Subcutaneous abdominal adipose tissue (tissue), 5 donors: Measurements from ENCODE around the gene AADACL3.

Experiments
- H3K27ac ChIP-seq: one replicate; pipeline ENCODE4 v1.7.0; 2013; ENCODE audit warnings: low read depth, mild to moderate bottlenecking, inconsistent platforms, low read length, moderate library complexity
- H3K27me3 ChIP-seq, 5 donors: one replicate each; pipeline ENCODE4 v1.7.0; 2013; ENCODE audit warnings: low read length in 5 of 5, inconsistent platforms in 1 of 5; ENCODE audit not compliant: control insufficient read depth in 5 of 5, insufficient read depth in 4 of 5
- H3K36me3 ChIP-seq, 5 donors: one replicate each; pipeline ENCODE4 v1.7.0; 2013; ENCODE audit warnings: low read length in 5 of 5; ENCODE audit not compliant: control insufficient read depth in 5 of 5, insufficient read depth in 5 of 5
- H3K4me1 ChIP-seq, 5 donors: one replicate each; pipeline ENCODE4 v1.7.0; 2013; ENCODE audit warnings: low read length in 5 of 5, mild to moderate bottlenecking in 3 of 5, moderate library complexity in 1 of 5; ENCODE audit not compliant: control insufficient read depth in 5 of 5, insufficient read depth in 5 of 5
- H3K4me3 ChIP-seq, 5 donors: one replicate each; pipeline ENCODE4 v1.7.0; 2013; ENCODE audit warnings: low read length in 5 of 5, low read depth in 1 of 5
- H3K9ac ChIP-seq, 5 donors: one replicate each; pipeline ENCODE4 v1.7.0; 2013; ENCODE audit warnings: low read length in 5 of 5, mild to moderate bottlenecking in 4 of 5, moderate library complexity in 3 of 5
- H3K9me3 ChIP-seq, 5 donors: one replicate each; pipeline ENCODE4 v1.7.0; 2013; ENCODE audit warnings: low read length in 5 of 5; ENCODE audit not compliant: control insufficient read depth in 5 of 5
- donor health status: healthy.
- donor health status: healthy.
- donor health status: healthy.
- donor health status: healthy.
- donor health status: healthy.

Gene AADACL3

DNA sequence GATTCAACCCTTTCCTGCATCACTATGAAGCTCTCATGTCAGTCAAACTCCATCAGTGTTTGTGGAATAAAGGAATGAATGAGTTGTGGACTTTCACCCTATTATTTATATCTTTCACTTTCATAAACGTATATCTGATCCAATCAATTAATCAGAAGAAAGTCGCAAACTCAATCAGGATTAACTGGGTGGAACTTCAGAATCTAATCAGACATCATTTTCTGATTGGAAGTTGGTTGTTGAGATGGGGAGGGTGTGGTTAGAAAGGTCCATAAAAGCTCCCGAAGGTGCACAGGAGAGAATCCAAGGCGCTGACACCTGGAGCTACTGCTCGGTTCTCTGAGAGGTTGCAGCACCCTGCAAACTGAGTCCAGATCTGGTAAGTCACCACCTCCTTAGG lies 57.5 kb downstream of the AADACL3 start, which contains the start of gene PRAMEF12:
TSS of gene PRAMEF12 (plus strand) at position 301 of the 400 bp plus-strand sequence. CDS start 1,130 bp downstream, outside the sequence.
- H3K9ac ChIP-seq, result no peak within 1 kb of the TSS
- no peaks in the 10 kb centered on the region for H3K4me1 ChIP-seq
- no peak within 1 kb of the TSS for H3K27ac ChIP-seq
- peaks cover 0 to 3% (median 0%) of the 10 kb centered on the region in 5 donors for H3K9me3 ChIP-seq
- H3K36me3 ChIP-seq, result no peaks in the 10 kb centered on the region
- no peak within 1 kb of the TSS for H3K4me3 ChIP-seq
- H3K27me3 ChIP-seq, result peaks cover 0 to 18% (median 10%) of the 10 kb centered on the region in 5 donors

DNA sequence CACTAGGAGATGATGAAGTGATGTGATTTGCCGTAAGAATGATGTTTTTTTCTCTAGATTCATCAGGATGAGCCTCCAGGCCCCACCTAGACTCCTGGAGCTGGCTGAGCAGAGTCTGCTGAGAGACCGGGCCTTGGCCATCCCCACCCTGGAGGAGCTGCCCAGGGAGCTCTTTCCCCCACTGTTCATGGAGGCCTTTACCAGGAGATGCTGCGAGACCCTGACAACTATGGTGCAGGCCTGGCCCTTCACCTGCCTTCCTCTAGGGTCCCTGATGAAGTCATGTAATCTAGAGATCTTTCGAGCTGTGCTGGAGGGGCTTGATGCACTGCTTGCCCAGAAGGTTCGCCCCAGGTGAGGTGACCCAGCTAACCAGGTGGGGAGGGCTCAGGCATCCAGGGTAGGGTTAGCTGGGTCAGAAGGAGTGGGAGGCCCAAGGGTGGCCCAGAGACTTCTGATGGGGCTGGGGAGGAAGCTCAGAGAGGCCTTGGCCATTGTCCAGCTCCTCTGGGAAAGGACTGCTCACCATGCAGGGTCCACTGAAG lies 59.0 kb downstream of the AADACL3 start:
- Histone ChIP-seq H3K27me3 (peaks cover 0 to 14% (median 7%) of the 10 kb centered on the region in 5 donors), H3K4me1 (no peaks in the 10 kb centered on the region), H3K27ac (no peak overlapping the region), H3K9me3 (peaks cover 0 to 3% (median 0%) of the 10 kb centered on the region in 5 donors), H3K36me3 (no peaks in the 10 kb centered on the region), H3K9ac (no peak overlapping the region), H3K4me3 (no peak overlapping the region)

DNA sequence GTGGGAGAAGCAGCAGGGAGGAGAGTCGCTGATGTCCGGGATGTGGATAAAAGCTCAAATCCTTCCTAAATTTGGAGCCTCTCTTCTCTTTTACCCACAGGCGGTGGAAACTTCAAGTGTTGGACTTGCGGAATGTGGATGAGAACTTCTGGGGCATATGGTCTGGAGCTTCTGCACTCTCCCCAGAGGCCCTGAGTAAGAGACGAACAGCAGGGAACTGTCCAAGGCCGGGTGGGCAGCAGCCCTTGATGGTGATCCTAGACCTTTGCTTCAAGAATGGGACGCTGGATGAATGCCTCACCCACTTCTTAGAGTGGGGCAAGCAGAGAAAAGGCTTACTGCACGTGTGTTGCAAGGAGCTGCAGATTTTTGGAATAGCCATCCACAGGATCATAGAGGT lies 59.5 kb downstream of the AADACL3 start:
- no peaks in the 10 kb centered on the region for H3K36me3 ChIP-seq
- no peaks in the 10 kb centered on the region for H3K4me1 ChIP-seq
- H3K27ac ChIP-seq, result no peak overlapping the region
- no peak overlapping the region for H3K9ac ChIP-seq
- peaks cover 0 to 10% (median 7%) of the 10 kb centered on the region in 5 donors for H3K27me3 ChIP-seq
- H3K4me3 ChIP-seq, result no peak overlapping the region
- H3K9me3 ChIP-seq, result peaks cover 0 to 3% (median 0%) of the 10 kb centered on the region in 5 donors

DNA sequence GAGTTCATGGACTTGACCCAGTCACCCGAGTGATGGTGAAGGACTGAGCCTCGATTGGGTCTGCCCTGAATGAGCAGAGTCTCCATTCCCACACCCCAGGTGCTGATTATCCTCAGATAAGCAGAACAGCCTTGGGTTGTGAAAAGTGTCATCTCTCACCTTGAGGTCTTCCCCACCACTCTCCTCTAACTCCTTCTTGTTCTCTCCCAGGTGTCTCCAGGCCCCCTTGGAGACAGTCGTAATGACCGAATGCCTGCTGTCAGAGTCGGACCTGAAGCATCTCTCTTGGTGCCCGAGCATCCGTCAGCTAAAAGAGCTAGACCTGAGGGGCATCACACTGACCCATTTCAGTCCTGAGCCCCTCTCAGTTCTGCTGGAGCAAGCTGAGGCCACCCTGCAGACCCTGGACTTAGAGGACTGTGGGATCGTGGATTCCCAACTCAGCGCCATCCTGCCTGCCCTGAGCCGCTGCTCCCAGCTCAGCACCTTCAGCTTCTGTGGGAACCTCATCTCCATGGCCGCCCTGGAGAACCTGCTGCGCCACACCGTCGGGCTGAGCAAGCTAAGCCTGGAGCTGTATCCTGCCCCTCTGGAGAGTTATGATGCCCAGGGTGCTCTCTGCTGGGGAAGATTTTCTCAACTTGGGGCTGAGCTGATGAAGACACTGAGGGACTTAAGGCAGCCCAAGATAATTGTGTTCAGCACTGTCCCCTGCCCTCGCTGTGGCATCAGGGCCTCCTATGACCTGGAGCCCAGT lies 61.1 kb downstream of the AADACL3 start:
- Histone ChIP-seq H3K9me3 (peaks cover 0 to 3% (median 0%) of the 10 kb centered on the region in 5 donors), H3K4me1 (no peaks in the 10 kb centered on the region), H3K36me3 (no peaks in the 10 kb centered on the region), H3K27me3 (peaks cover 0 to 8% (median 0%) of the 10 kb centered on the region in 5 donors), H3K27ac (no peak overlapping the region), H3K9ac (no peak overlapping the region), H3K4me3 (no peak overlapping the region)
